ENCODE measurements around the gene SFSWAP. TPM values are rescaled to one million over a fixed set of nuclear protein-coding genes. Genes with fewer than 3 reads are reported as not detected.

SFSWAP gene
- total RNA-seq, 2 donors from 2014 or later: 31.6 to 45.8 TPM

DNA sequence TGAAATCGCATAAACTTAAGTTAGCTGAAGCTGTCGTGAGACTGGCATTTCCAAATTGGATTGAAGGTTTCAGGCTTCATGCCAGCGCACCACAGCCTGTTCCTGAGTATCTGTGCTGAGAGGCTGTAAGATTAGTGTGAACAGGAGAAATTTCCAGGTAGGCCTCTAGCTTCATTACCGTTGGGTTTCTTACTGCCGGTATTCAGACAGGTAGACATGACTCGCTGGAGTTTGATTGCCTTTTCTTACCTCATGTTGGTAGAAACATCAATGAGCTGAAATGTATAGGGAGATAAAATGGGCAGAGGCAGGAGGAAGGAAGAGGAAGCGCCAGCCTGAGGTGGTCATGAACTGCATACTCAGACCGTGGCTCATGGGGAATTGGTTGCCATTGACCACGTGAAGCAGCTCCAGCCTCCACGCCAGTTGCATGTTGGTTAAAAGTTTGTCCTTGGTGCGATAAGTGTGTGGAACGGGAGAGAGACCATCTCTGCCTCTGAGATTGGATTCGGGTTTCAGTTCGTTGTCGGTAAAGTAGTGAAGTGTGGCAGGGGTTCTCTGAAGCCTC, 75.0 kb downstream of the SFSWAP start:
- TF ChIP-seq, protein P1, sequence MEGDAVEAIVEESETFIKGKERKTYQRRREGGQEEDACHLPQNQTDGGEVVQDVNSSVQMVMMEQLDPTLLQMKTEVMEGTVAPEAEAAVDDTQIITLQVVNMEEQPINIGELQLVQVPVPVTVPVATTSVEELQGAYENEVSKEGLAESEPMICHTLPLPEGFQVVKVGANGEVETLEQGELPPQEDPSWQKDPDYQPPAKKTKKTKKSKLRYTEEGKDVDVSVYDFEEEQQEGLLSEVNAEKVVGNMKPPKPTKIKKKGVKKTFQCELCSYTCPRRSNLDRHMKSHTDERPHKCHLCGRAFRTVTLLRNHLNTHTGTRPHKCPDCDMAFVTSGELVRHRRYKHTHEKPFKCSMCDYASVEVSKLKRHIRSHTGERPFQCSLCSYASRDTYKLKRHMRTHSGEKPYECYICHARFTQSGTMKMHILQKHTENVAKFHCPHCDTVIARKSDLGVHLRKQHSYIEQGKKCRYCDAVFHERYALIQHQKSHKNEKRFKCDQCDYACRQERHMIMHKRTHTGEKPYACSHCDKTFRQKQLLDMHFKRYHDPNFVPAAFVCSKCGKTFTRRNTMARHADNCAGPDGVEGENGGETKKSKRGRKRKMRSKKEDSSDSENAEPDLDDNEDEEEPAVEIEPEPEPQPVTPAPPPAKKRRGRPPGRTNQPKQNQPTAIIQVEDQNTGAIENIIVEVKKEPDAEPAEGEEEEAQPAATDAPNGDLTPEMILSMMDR (IDR thresholded peaks at IDR 0.05): no peak
- no peak for TF ChIP-seq POLR2A (IDR thresholded peaks at IDR 0.05)
- 91 to 94% methylated on average over 15 of the region's 15 CpGs for WGBS, 2 donors
- H3K36me3 ChIP-seq (replicated peaks in 1 of 2; ENCODE audit: insufficient read depth in 1 of 2, low read depth in 2 of 2): peaks cover 0 to 25% of the 10 kb centered on the region in 2 donors
- DNase-seq: no peak
- intact Hi-C loops (cut with DNase I): no loop called here
- H3K4me3 ChIP-seq: no peak overlapping the region
- no peaks in the 10 kb centered on the region for H3K27me3 ChIP-seq
- ATAC-seq: no peak
- H3K4me1 ChIP-seq: no peaks in the 10 kb centered on the region
- no peaks in the 10 kb centered on the region for H3K9me3 ChIP-seq
- H3K27ac ChIP-seq: no peak overlapping the region

DNA sequence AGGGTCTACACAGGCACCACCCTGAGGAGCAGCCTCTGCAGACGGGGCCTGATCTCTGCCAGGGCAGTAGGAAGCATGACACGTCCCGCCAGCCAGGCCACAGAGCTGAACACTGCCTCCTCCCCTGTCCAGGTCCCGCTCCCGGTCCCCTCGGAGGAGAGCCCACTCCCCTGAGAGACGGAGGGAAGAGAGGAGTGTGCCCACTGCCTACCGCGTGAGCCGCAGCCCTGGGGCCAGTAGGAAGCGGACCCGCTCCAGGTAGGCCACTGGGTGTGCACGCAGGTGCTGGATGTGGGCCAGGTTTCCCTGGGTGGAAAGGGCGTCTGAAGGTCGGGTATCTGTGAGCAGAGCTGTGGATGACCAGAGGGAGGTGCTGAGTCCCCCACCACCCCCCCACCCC, 75.4 kb downstream of the SFSWAP start:
- WGBS, 2 donors: 80 to 89% methylated on average over 5 to 13 of the region's 15 CpGs
- TF ChIP-seq, protein P1 (IDR thresholded peaks at IDR 0.05): no peak
- no peak for TF ChIP-seq POLR2A (IDR thresholded peaks at IDR 0.05)

DNA sequence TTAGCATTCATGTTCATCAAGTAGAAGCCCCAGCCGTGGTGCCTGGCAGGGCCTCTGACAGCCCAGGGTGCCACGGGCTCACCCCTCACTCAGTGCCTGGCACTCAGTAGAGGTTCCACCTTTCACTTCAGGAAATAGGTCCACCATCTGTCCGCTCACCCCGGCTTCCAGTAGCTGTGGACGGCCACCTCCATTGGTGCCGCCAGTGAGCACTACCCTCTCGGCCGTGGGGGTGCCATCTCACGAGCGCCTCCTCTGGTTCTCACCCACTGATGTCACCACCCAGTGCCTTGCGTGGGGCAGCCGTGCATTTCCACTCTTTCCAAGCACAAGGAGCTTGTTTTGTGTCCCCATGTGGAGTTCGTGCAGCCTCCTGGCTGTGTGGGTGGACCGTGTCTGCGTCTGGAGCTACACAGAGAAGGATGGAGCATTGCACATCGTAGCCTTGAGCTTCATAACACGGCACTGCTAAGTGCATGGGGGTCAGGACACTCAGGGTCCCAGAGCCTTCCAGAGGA, 76.3 kb downstream of the SFSWAP start:
- H3K9me3 ChIP-seq: no peaks in the 10 kb centered on the region
- H3K27ac ChIP-seq: no peak overlapping the region
- ATAC-seq (no peak), DNase-seq (no peak)
- no peak for TF ChIP-seq POLR2A (IDR thresholded peaks at IDR 0.05)
- TF ChIP-seq, protein P1 (IDR thresholded peaks at IDR 0.05): no peak
- H3K27me3 ChIP-seq: no peaks in the 10 kb centered on the region
- intact Hi-C loops (cut with DNase I): no loop called here
- H3K4me1 ChIP-seq: no peaks in the 10 kb centered on the region
- WGBS, 2 donors: 84 to 94% methylated on average over 9 to 16 of the region's 17 CpGs
- no peak overlapping the region for H3K4me3 ChIP-seq
- peaks cover 0 to 28% of the 10 kb centered on the region in 2 donors for H3K36me3 ChIP-seq (replicated peaks in 1 of 2; ENCODE audit: insufficient read depth in 1 of 2, low read depth in 2 of 2)

More for the DNA sequence above, 75.4 kb downstream of the SFSWAP start:
- peaks cover 0 to 26% of the 10 kb centered on the region in 2 donors for H3K36me3 ChIP-seq (replicated peaks in 1 of 2; ENCODE audit: insufficient read depth in 1 of 2, low read depth in 2 of 2)
- ATAC-seq (no peak), DNase-seq (no peak)
- intact Hi-C loops (cut with DNase I): no loop called here
- H3K4me1 ChIP-seq: no peaks in the 10 kb centered on the region
- H3K4me3 ChIP-seq: no peak overlapping the region
- no peak overlapping the region for H3K27ac ChIP-seq
- no peaks in the 10 kb centered on the region for H3K9me3 ChIP-seq
- no peaks in the 10 kb centered on the region for H3K27me3 ChIP-seq

DNA sequence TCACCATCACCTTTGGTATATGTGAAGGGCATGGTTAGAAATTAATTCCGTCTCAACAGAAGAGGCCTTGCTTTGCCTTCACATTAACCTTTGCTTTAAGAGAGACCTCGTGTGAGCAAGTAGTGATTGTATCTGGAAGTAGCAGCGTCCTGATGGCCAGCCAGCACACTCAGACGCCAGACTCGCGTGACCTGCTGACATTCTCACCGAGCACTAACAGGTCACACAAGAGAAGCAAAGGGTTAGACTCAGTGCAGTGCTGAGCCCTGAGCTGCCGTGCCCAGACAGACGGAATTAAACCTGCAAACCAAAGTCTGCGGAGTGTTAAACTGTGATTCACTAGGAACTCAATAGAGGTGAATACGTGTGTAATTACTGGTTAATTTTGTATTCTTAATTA, 77.2 kb downstream of the SFSWAP start:
- no peak for ATAC-seq
- H3K27ac ChIP-seq: no peak overlapping the region
- WGBS, 2 donors: 89 to 94% methylated on average over 11 of the region's 11 CpGs
- no peaks in the 10 kb centered on the region for H3K27me3 ChIP-seq
- H3K4me3 ChIP-seq: no peak overlapping the region
- H3K9me3 ChIP-seq: no peaks in the 10 kb centered on the region
- peaks cover 0 to 26% of the 10 kb centered on the region in 2 donors for H3K36me3 ChIP-seq (replicated peaks in 1 of 2; ENCODE audit: insufficient read depth in 1 of 2, low read depth in 2 of 2)
- DNase-seq: no peak
- H3K4me1 ChIP-seq: no peaks in the 10 kb centered on the region
- intact Hi-C loops (cut with DNase I): no loop called here
- no peak for TF ChIP-seq POLR2A (IDR thresholded peaks at IDR 0.05)

DNA sequence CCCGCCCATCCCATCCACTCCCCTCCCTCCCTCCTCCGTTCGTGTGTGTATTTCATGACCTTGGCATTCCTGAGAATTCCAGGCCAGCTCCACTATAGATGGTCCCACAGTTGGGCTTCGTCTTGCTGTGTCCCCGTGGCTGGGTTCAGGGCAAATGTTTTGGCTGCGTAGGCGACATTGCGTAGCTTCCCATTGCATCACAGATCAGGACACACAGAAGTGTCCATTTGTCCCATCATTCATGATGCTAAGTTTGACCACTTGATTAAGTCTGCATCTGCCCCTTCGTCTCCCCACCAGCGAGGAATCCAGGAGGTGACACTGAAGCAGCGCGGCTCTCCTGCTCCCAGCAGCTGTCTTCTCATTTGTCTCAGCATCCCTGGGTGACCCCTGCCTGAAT, 78.7 kb downstream of the SFSWAP start:
- H3K27ac ChIP-seq: no peak overlapping the region
- ATAC-seq (no peak), DNase-seq (no peak)
- H3K27me3 ChIP-seq: no peaks in the 10 kb centered on the region
- WGBS, 2 donors: 83 to 93% methylated on average over 12 of the region's 12 CpGs
- TF ChIP-seq, protein P1 (IDR thresholded peaks at IDR 0.05): no peak
- TF ChIP-seq POLR2A (IDR thresholded peaks at IDR 0.05): no peak
- H3K9me3 ChIP-seq: no peaks in the 10 kb centered on the region
- no peaks in the 10 kb centered on the region for H3K4me1 ChIP-seq
- no peak overlapping the region for H3K4me3 ChIP-seq
- peaks cover 0 to 26% of the 10 kb centered on the region in 2 donors for H3K36me3 ChIP-seq (replicated peaks in 1 of 2; ENCODE audit: insufficient read depth in 1 of 2, low read depth in 2 of 2)
- intact Hi-C loops (cut with DNase I): no loop called here
